HG03558 (cell line): ENCODE measurements around the gene ABCC3.

ENCODE experiments used
- ATAC-seq: cut with Tn5 transposase; IDR thresholded peaks from one replicate; pipeline ENCODE4 v1.9.1; 2021; ENCODE audit warnings: moderate number of reproducible peaks; ENCODE audit not compliant: unreplicated experiment; ENCODE audit errors: extremely low read depth

The ABCC3 gene

GRCh38 chr17:50603340-50603739, 31.3 kb upstream of the ABCC3 start:
- no peak for ATAC-seq

GRCh38 chr17:50604513-50604912, 30.2 kb upstream of the ABCC3 start:
- no peak for ATAC-seq

- ATAC-seq: no peak
These were observed 29.3 kb upstream of the ABCC3 start for GRCh38 chr17:50605429-50605828.

GRCh38 chr17:50607522-50608175, 27.0 kb upstream of the ABCC3 start:
- no peak for ATAC-seq

- no peak for ATAC-seq
These were observed 25.8 kb upstream of the ABCC3 start for GRCh38 chr17:50608700-50609379.

GRCh38 chr17:50609380-50610074, 25.2 kb upstream of the ABCC3 start:
- ATAC-seq: no peak

- no peak for ATAC-seq
These were observed 23.0 kb upstream of the ABCC3 start for GRCh38 chr17:50611634-50612033.

GRCh38 chr17:50612281-50612680, 22.4 kb upstream of the ABCC3 start:
- no peak for ATAC-seq

- no peak for ATAC-seq
These were observed 21.4 kb upstream of the ABCC3 start for GRCh38 chr17:50613007-50613992.

GRCh38 chr17:50614471-50615051, 20.1 kb upstream of the ABCC3 start:
- ATAC-seq: no peak

GRCh38 chr17:50615828-50616227, 18.9 kb upstream of the ABCC3 start:
- ATAC-seq: no peak

- no peak for ATAC-seq
These were observed 16.4 kb upstream of the ABCC3 start for GRCh38 chr17:50618300-50618699.

- ATAC-seq: no peak
These were observed 15.7 kb upstream of the ABCC3 start for GRCh38 chr17:50618941-50619340.

- no peak for ATAC-seq
These were observed 15.2 kb upstream of the ABCC3 start for GRCh38 chr17:50619489-50619888.

- ATAC-seq: no peak
These were observed 14.4 kb upstream of the ABCC3 start for GRCh38 chr17:50620237-50620636.

- ATAC-seq: no peak
These were observed 13.8 kb upstream of the ABCC3 start for GRCh38 chr17:50620858-50621257.

- ATAC-seq: no peak
These were observed 13.1 kb upstream of the ABCC3 start for GRCh38 chr17:50621574-50622031.

GRCh38 chr17:50624321-50624934, 10.3 kb upstream of the ABCC3 start:
- no peak for ATAC-seq

- no peak for ATAC-seq
These were observed 9.4 kb upstream of the ABCC3 start for GRCh38 chr17:50625032-50625871.
